ENCODE results near the gene DCUN1D3.
"Not testable (repeated sequence)": the region's sequence is repeated elsewhere in the genome, so short reads cannot be mapped to it uniquely, and the experiment has no call there.

The DCUN1D3 gene

DNA sequence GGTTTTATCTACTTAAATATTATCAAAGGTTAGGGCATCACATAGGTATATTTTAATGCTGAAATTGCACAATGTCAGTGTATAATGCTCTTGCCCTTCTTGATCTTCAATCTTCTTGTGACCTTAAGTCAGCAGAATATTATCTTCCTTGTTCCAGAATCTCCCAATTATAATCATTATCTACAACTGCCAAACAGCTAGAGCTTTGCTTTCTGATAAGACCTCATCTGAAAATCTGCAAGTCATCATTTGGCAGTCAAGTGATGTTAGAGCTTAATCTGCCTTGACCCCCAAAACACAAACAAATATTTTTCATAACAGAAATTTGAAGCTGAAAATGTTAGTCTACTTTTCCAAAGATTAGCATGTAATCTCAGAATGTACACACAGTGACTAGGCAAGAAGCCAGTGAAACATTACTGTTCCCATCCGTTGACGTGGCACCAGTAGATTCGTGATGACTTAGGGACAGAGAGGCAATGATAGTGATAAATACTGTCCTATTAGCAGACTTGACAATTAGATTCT lies 74.1 kb downstream of the DCUN1D3 start:
- DNase-seq (ENCODE audit: low read depth, low spot score) = no peak

DNA sequence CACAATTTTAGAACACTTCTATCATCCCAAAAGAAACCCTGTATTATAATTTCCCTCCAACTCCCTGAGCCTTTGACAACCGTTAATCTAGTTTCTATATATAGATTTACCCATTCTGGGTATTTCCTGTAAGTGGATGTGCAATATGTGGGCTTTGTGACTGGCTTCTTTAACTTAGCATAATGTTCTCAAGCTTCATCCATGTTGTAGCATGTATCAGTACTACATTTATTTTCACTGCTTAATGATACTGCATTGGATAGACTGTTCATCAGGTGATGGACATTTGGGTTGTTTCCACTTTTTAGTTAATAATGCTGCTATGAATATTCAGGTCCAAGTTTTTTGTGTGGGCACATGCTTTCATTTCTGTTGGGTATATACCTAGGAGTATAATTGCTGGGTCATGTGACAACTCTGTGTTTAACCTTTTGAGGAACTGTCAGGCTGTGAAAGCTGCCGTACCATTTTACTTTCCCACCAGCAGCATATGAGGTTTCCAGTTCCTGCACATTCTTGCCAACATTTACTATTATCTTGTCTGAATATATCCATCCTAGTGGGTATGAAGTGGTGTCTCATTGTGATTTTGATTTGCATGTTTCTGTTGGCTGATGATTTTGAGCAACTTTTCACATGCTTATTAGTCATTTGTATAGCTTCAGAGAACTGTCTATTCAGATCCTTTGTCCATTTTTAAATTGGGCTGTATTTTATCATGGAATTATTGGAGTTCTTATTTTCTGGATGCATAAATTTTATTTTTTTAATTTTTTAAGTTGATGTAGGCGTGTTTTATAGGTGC lies 77.4 kb downstream of the DCUN1D3 start:
- DNase-seq (ENCODE audit: low read depth, low spot score) = no peak

GRCh38 chr16:20821682-20822081 lies 78.5 kb downstream of the DCUN1D3 start:
- no peak for DNase-seq (ENCODE audit: low read depth, low spot score)

DNA sequence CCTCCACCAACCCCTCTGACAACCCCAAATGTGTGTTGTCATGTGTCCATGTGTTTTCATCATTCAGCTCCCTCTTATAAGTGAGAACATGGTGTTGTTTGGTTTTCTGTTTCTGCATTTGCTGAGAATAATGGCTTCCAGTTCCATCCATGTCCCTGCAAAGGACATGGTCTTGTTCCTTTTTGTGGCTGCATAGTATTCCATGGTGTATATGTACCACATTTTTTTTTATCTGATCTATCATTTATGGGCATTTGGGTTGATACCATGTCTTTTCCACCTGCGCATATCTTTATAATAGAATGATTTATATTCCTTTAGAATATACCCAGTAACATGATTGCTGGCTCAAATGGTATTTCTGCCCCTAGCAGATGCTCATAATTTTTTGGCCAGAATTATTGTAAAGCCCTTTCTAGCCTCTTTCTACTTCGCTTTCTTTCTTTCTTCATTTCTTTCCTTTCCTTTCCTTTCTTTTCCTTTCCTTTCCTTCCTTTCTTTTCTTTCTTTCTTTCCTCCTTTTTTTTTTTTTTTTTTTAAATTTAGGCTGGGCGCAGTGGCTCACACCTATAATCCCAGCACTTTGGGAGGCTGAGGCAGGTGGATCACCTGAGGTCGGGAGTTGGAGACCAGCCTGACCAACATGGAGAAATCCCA lies 81.1 kb downstream of the DCUN1D3 start:
- no peak for DNase-seq (ENCODE audit: low read depth, low spot score)

GRCh38 chr16:20814784-20815183 lies 85.4 kb downstream of the DCUN1D3 start:
- no peak for DNase-seq (ENCODE audit: low read depth, low spot score)

- no peak for DNase-seq (ENCODE audit: low read depth, low spot score)
These were observed 87.6 kb downstream of the DCUN1D3 start for GRCh38 chr16:20812510-20812909.

- no peak for DNase-seq (ENCODE audit: low read depth, low spot score)
These were observed 88.2 kb downstream of the DCUN1D3 start for GRCh38 chr16:20811889-20812439.

GRCh38 chr16:20807862-20808261 lies 92.3 kb downstream of the DCUN1D3 start:
- no peak for DNase-seq (ENCODE audit: low read depth, low spot score)

GRCh38 chr16:20806168-20807050 lies 93.7 kb downstream of the DCUN1D3 start, which contains the start of the genes ERI2 and REXO5:
Gene ERI2 (minus strand): TSS chr16:20806472. CDS start chr16:20806430, 42 bp downstream.
Gene REXO5 (plus strand): TSS chr16:20806527. CDS start chr16:20806954, 427 bp downstream.
- peak; percentile 89 for DNase-seq (ENCODE audit: low read depth, low spot score)

DNA sequence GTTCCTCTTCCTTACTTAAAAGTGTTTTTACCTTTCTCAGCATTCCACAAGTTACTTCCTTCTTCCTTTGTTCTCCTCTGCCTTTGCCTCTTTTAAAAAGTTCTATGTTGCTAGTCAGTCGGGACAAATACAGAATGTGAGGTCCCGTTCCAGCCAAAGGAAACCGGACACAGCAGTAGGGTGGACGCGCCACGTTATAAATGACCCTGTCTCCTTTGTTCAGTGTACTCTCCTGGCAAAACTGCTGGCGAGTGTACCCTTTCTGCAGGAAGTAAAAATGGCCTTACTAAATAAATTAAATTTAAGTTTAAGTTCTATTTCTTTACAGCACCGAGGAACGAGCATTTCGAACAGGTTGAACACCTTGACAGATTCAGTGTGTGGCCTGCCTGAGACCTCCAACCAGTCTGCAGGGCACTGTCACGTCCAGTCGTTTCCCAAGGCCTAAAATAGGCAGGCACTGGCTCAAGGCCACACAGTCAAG lies 94.4 kb downstream of the DCUN1D3 start:
- not testable (repeated sequence) for DNase-seq (ENCODE audit: low read depth, low spot score)
